ENCODE data around the gene CPLX1. TPM values are rescaled to one million over a fixed set of nuclear protein-coding genes. Genes with fewer than 3 reads are reported as not detected.

The CPLX1 gene
- total RNA-seq, 2 donors from 2014 or later, result 1.0 to 1.9 TPM

DNA sequence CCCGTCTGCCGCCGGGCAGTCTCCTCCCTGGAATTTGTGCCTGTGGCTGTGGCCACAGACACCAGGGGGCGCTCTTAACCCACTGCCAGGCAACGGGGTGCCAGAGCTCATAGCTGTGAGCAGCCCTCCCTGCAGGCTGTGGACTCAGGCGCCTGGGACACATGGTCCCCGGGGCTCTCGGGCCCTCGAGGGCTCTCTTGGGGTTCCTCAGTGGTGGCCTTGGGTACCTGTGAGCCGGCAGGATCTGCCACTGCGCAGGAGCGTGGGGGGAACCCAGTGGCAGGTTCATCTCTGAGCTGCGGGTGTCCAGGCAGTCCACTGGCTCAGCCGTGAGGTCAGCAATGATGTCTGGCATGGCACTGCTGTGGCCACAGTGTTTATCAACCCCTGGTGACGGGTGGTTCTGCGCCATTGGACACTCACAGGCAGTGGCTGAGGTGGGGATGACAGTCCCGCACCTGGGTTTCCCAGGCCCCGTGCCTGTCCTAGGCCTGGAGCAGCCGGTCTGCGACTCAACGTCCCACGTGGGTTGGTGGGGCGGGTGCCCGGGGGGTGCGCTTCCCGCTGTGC lies 83.1 kb downstream of the CPLX1 start:
- Histone ChIP-seq H3K27me3 (ENCODE audit: control insufficient read depth, insufficient read depth, low read length, poor library complexity, severe bottlenecking) (no peaks in the 10 kb centered on the region), H3K4me1 (ENCODE audit: control insufficient read depth, insufficient read depth, low read length) (no peaks in the 10 kb centered on the region), H3K9me3 (ENCODE audit: control insufficient read depth, low read length) (no peaks in the 10 kb centered on the region), H3K9ac (ENCODE audit: extremely low read depth, low read length, poor library complexity, severe bottlenecking) (no peak overlapping the region), H3K4me3 (ENCODE audit: low read length) (no peak overlapping the region), H3K27ac (ENCODE audit: low read depth, low read length) (no peak overlapping the region), H3K36me3 (ENCODE audit: control insufficient read depth, insufficient read depth, low read length) (peaks cover 52% of the 10 kb centered on the region)
- H3K4me3 Mint-ChIP-seq, result no peak overlapping the region
- H3K27me3 Mint-ChIP-seq (ENCODE audit: insufficient read depth), result no peaks in the 10 kb centered on the region
- H3K27ac Mint-ChIP-seq, result no peak overlapping the region
- WGBS, 2 experiments (ENCODE audit: insufficient coverage in 1 of 2, insufficient read length in 1 of 2), result 86 to 88% methylated on average over 19 to 26 of the region's 26 CpGs
- peaks cover 9% of the 10 kb centered on the region for H3K9me3 Mint-ChIP-seq
- H3K36me3 Mint-ChIP-seq (ENCODE audit: low read depth), result peaks cover 42% of the 10 kb centered on the region
- TF ChIP-seq, protein P1, sequence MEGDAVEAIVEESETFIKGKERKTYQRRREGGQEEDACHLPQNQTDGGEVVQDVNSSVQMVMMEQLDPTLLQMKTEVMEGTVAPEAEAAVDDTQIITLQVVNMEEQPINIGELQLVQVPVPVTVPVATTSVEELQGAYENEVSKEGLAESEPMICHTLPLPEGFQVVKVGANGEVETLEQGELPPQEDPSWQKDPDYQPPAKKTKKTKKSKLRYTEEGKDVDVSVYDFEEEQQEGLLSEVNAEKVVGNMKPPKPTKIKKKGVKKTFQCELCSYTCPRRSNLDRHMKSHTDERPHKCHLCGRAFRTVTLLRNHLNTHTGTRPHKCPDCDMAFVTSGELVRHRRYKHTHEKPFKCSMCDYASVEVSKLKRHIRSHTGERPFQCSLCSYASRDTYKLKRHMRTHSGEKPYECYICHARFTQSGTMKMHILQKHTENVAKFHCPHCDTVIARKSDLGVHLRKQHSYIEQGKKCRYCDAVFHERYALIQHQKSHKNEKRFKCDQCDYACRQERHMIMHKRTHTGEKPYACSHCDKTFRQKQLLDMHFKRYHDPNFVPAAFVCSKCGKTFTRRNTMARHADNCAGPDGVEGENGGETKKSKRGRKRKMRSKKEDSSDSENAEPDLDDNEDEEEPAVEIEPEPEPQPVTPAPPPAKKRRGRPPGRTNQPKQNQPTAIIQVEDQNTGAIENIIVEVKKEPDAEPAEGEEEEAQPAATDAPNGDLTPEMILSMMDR (conservative IDR thresholded peaks at IDR 0.05), result peak; percentile 97
- no peaks in the 10 kb centered on the region for H3K4me1 Mint-ChIP-seq
- DNase-seq, result peak; percentile 92

DNA sequence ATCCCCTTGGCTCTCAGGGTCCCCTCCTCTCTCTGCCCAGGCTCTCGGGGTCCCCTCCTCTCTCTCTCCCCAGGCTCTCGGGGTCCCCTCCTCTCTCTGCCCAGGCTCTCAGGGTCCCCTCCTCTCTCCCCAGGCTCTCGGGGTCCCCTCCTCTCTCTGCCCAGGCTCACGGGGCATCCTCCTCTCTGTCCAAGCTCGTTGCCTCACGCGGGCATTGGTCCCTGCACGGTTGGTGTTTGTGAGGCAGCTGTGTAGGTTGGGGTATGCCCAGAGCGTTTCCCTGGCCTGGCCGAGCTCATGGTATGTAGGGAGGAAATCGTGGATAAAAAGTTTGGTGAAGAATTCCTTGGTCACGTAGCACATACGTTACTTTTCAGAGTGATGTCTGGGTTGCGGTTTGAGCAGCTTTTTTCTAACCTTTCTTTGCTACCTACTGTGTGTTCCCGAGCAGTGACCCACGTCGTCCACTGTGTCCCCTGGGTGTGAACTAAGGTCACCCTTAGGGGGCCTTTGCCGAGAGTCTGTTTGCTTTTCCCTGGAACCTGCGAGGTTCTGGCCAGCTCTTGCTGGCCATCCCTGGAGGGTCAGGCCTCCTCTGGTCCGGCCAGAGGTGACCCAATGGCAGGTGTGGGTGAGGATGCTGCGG lies 83.7 kb downstream of the CPLX1 start:
- Mint-ChIP-seq H3K4me1 (no peaks in the 10 kb centered on the region), H3K4me3 (no peak overlapping the region), H3K27me3 (ENCODE audit: insufficient read depth) (no peaks in the 10 kb centered on the region), H3K9me3 (peaks cover 7% of the 10 kb centered on the region), H3K27ac (no peak overlapping the region), H3K36me3 (ENCODE audit: low read depth) (peaks cover 43% of the 10 kb centered on the region)
- WGBS, 2 experiments (ENCODE audit: insufficient coverage in 1 of 2, insufficient read length in 1 of 2), result 92 to 94% methylated on average over 10 to 21 of the region's 21 CpGs
- no peak overlapping the region for H3K4me3 ChIP-seq (ENCODE audit: low read length)
- H3K9me3 ChIP-seq (ENCODE audit: control insufficient read depth, low read length), result no peaks in the 10 kb centered on the region
- no peak overlapping the region for H3K27ac ChIP-seq (ENCODE audit: low read depth, low read length)
- TF ChIP-seq, protein P1 (conservative IDR thresholded peaks at IDR 0.05), result no peak
- H3K9ac ChIP-seq (ENCODE audit: extremely low read depth, low read length, poor library complexity, severe bottlenecking), result no peak overlapping the region
- DNase-seq, result no peak
- no peaks in the 10 kb centered on the region for H3K4me1 ChIP-seq (ENCODE audit: control insufficient read depth, insufficient read depth, low read length)
- peaks cover 58% of the 10 kb centered on the region for H3K36me3 ChIP-seq (ENCODE audit: control insufficient read depth, insufficient read depth, low read length)
- H3K27me3 ChIP-seq (ENCODE audit: control insufficient read depth, insufficient read depth, low read length, poor library complexity, severe bottlenecking), result no peaks in the 10 kb centered on the region

DNA sequence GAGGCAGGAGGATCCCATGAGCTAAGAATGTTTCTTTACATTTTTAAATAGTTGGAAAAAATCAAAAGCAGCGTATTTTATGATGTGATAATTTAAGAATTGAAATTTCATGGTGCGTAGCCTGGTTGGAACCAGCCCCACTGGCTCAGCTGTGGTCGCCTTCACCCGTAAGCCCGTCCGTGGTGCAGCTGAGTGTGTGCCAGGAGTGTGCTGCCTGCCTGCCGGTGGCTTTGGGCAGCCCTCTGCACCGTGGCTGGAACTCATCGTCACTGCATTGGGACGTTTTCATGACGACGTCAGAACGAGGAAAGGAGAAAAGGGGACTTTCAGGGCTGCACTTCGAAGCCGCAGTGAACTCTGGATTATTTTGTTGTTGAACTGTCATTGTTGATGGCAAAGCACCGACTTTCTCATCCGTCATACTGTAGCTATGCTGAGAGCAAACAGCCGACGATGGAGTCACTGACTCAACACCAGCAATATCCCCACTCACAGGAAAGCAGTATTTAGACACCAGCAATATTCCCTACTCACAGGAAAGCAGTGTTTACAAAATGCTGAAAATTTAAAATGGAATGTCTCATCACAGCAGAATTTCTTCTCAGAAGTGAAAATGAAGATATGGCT lies 85.2 kb downstream of the CPLX1 start:
- H3K27ac Mint-ChIP-seq, result no peak overlapping the region
- Histone ChIP-seq H3K4me1 (ENCODE audit: control insufficient read depth, insufficient read depth, low read length) (no peaks in the 10 kb centered on the region), H3K27me3 (ENCODE audit: control insufficient read depth, insufficient read depth, low read length, poor library complexity, severe bottlenecking) (no peaks in the 10 kb centered on the region), H3K4me3 (ENCODE audit: low read length) (no peak overlapping the region), H3K9me3 (ENCODE audit: control insufficient read depth, low read length) (no peaks in the 10 kb centered on the region), H3K9ac (ENCODE audit: extremely low read depth, low read length, poor library complexity, severe bottlenecking) (no peak overlapping the region), H3K36me3 (ENCODE audit: control insufficient read depth, insufficient read depth, low read length) (peaks cover 67% of the 10 kb centered on the region), H3K27ac (ENCODE audit: low read depth, low read length) (no peak overlapping the region)
- peaks cover 7% of the 10 kb centered on the region for H3K9me3 Mint-ChIP-seq
- no peak for DNase-seq
- H3K4me3 Mint-ChIP-seq, result no peak overlapping the region
- TF ChIP-seq, protein P1 (conservative IDR thresholded peaks at IDR 0.05), result no peak
- H3K27me3 Mint-ChIP-seq (ENCODE audit: insufficient read depth), result no peaks in the 10 kb centered on the region
- 93 to 98% methylated on average over 19 of the region's 19 CpGs for WGBS, 2 experiments (ENCODE audit: insufficient coverage in 1 of 2, insufficient read length in 1 of 2)
- H3K36me3 Mint-ChIP-seq (ENCODE audit: low read depth), result peaks cover 45% of the 10 kb centered on the region
- no peaks in the 10 kb centered on the region for H3K4me1 Mint-ChIP-seq
